Measurements from ENCODE around the gene PCDH9.
"Not testable (repeated sequence)": the region's sequence is repeated elsewhere in the genome, so short reads cannot be mapped to it uniquely, and the experiment has no call there.

The PCDH9 gene

GRCh38 chr13:66634384-66634783 is 595.8 kb downstream of the PCDH9 start:
- Histone ChIP-seq H3K36me3 (ENCODE audit: control insufficient read depth, insufficient read depth, low read length) (no peaks in the 10 kb centered on the region), H3K9ac (ENCODE audit: low read length) (no peak overlapping the region), H3K27me3 (ENCODE audit: control insufficient read depth, insufficient read depth, low read length) (no peaks in the 10 kb centered on the region), H3K4me3 (ENCODE audit: low read length) (no peak overlapping the region), H3K9me3 (ENCODE audit: control insufficient read depth, low read length) (no peaks in the 10 kb centered on the region), H3K4me1 (ENCODE audit: control insufficient read depth, insufficient read depth, low read length) (no peaks in the 10 kb centered on the region)

GRCh38 chr13:66627512-66627911 is 602.6 kb downstream of the PCDH9 start:
- no peak overlapping the region for H3K4me3 ChIP-seq (ENCODE audit: low read length)
- no peaks in the 10 kb centered on the region for H3K27me3 ChIP-seq (ENCODE audit: control insufficient read depth, insufficient read depth, low read length)
- H3K36me3 ChIP-seq (ENCODE audit: control insufficient read depth, insufficient read depth, low read length): no peaks in the 10 kb centered on the region
- H3K4me1 ChIP-seq (ENCODE audit: control insufficient read depth, insufficient read depth, low read length): no peaks in the 10 kb centered on the region
- no peak overlapping the region for H3K9ac ChIP-seq (ENCODE audit: low read length)
- no peaks in the 10 kb centered on the region for H3K9me3 ChIP-seq (ENCODE audit: control insufficient read depth, low read length)

- H3K4me3 ChIP-seq (ENCODE audit: low read length): no peak overlapping the region
- no peaks in the 10 kb centered on the region for H3K9me3 ChIP-seq (ENCODE audit: control insufficient read depth, low read length)
- H3K9ac ChIP-seq (ENCODE audit: low read length): no peak overlapping the region
- H3K36me3 ChIP-seq (ENCODE audit: control insufficient read depth, insufficient read depth, low read length): no peaks in the 10 kb centered on the region
- no peaks in the 10 kb centered on the region for H3K27me3 ChIP-seq (ENCODE audit: control insufficient read depth, insufficient read depth, low read length)
- H3K4me1 ChIP-seq (ENCODE audit: control insufficient read depth, insufficient read depth, low read length): no peaks in the 10 kb centered on the region
Observed at GRCh38 chr13:66624302-66624701, 605.8 kb downstream of the PCDH9 start.

- Histone ChIP-seq H3K27me3 (ENCODE audit: control insufficient read depth, insufficient read depth, low read length) (no peaks in the 10 kb centered on the region), H3K36me3 (ENCODE audit: control insufficient read depth, insufficient read depth, low read length) (no peaks in the 10 kb centered on the region), H3K4me1 (ENCODE audit: control insufficient read depth, insufficient read depth, low read length) (no peaks in the 10 kb centered on the region), H3K4me3 (ENCODE audit: low read length) (no peak overlapping the region), H3K9ac (ENCODE audit: low read length) (no peak overlapping the region), H3K9me3 (ENCODE audit: control insufficient read depth, low read length) (no peaks in the 10 kb centered on the region)
Observed at GRCh38 chr13:66623129-66623820, 606.9 kb downstream of the PCDH9 start.

GRCh38 chr13:66621906-66622447 is 608.2 kb downstream of the PCDH9 start:
- H3K4me3 ChIP-seq (ENCODE audit: low read length); H3K9me3 ChIP-seq (ENCODE audit: control insufficient read depth, low read length); H3K9ac ChIP-seq (ENCODE audit: low read length); H3K36me3 ChIP-seq (ENCODE audit: control insufficient read depth, insufficient read depth, low read length); H3K27me3 ChIP-seq (ENCODE audit: control insufficient read depth, insufficient read depth, low read length); H3K4me1 ChIP-seq (ENCODE audit: control insufficient read depth, insufficient read depth, low read length): not testable (repeated sequence)

- H3K9me3 ChIP-seq (ENCODE audit: control insufficient read depth, low read length): no peaks in the 10 kb centered on the region
- H3K4me3 ChIP-seq (ENCODE audit: low read length): no peak overlapping the region
- no peaks in the 10 kb centered on the region for H3K36me3 ChIP-seq (ENCODE audit: control insufficient read depth, insufficient read depth, low read length)
- H3K4me1 ChIP-seq (ENCODE audit: control insufficient read depth, insufficient read depth, low read length): no peaks in the 10 kb centered on the region
- no peaks in the 10 kb centered on the region for H3K27me3 ChIP-seq (ENCODE audit: control insufficient read depth, insufficient read depth, low read length)
- H3K9ac ChIP-seq (ENCODE audit: low read length): no peak overlapping the region
Observed at GRCh38 chr13:66618702-66619101, 611.4 kb downstream of the PCDH9 start.

GRCh38 chr13:66617786-66618185 is 612.4 kb downstream of the PCDH9 start:
- H3K9ac ChIP-seq (ENCODE audit: low read length): no peak overlapping the region
- no peaks in the 10 kb centered on the region for H3K36me3 ChIP-seq (ENCODE audit: control insufficient read depth, insufficient read depth, low read length)
- H3K4me3 ChIP-seq (ENCODE audit: low read length): no peak overlapping the region
- H3K4me1 ChIP-seq (ENCODE audit: control insufficient read depth, insufficient read depth, low read length): no peaks in the 10 kb centered on the region
- no peaks in the 10 kb centered on the region for H3K27me3 ChIP-seq (ENCODE audit: control insufficient read depth, insufficient read depth, low read length)
- H3K9me3 ChIP-seq (ENCODE audit: control insufficient read depth, low read length): no peaks in the 10 kb centered on the region

GRCh38 chr13:66612983-66613382 is 617.2 kb downstream of the PCDH9 start:
- no peaks in the 10 kb centered on the region for H3K9me3 ChIP-seq (ENCODE audit: control insufficient read depth, low read length)
- H3K27me3 ChIP-seq (ENCODE audit: control insufficient read depth, insufficient read depth, low read length): no peaks in the 10 kb centered on the region
- H3K4me1 ChIP-seq (ENCODE audit: control insufficient read depth, insufficient read depth, low read length): no peaks in the 10 kb centered on the region

GRCh38 chr13:66586489-66586888 is 643.6 kb downstream of the PCDH9 start:
- H3K9ac ChIP-seq (ENCODE audit: low read length): no peak overlapping the region
- H3K4me3 ChIP-seq (ENCODE audit: low read length): no peak overlapping the region
- H3K27me3 ChIP-seq (ENCODE audit: control insufficient read depth, insufficient read depth, low read length): no peaks in the 10 kb centered on the region
- H3K36me3 ChIP-seq (ENCODE audit: control insufficient read depth, insufficient read depth, low read length): no peaks in the 10 kb centered on the region
- H3K4me1 ChIP-seq (ENCODE audit: control insufficient read depth, insufficient read depth, low read length): no peaks in the 10 kb centered on the region
- no peaks in the 10 kb centered on the region for H3K9me3 ChIP-seq (ENCODE audit: control insufficient read depth, low read length)

More at GRCh38 chr13:66612983-66613382, 617.2 kb downstream of the PCDH9 start:
- H3K36me3 ChIP-seq (ENCODE audit: control insufficient read depth, insufficient read depth, low read length): no peaks in the 10 kb centered on the region
- no peak overlapping the region for H3K4me3 ChIP-seq (ENCODE audit: low read length)
- H3K9ac ChIP-seq (ENCODE audit: low read length): no peak overlapping the region

- H3K9me3 ChIP-seq (ENCODE audit: control insufficient read depth, low read length): no peaks in the 10 kb centered on the region
- H3K36me3 ChIP-seq (ENCODE audit: control insufficient read depth, insufficient read depth, low read length): no peaks in the 10 kb centered on the region
- H3K4me3 ChIP-seq (ENCODE audit: low read length): no peak overlapping the region
- H3K4me1 ChIP-seq (ENCODE audit: control insufficient read depth, insufficient read depth, low read length): no peaks in the 10 kb centered on the region
- no peaks in the 10 kb centered on the region for H3K27me3 ChIP-seq (ENCODE audit: control insufficient read depth, insufficient read depth, low read length)
- no peak overlapping the region for H3K9ac ChIP-seq (ENCODE audit: low read length)
Observed at GRCh38 chr13:66585669-66586203, 644.4 kb downstream of the PCDH9 start.

GRCh38 chr13:66581675-66582074 is 648.5 kb downstream of the PCDH9 start:
- H3K4me1 ChIP-seq (ENCODE audit: control insufficient read depth, insufficient read depth, low read length): no peaks in the 10 kb centered on the region
- H3K4me3 ChIP-seq (ENCODE audit: low read length): no peak overlapping the region
- H3K27me3 ChIP-seq (ENCODE audit: control insufficient read depth, insufficient read depth, low read length): no peaks in the 10 kb centered on the region
- no peaks in the 10 kb centered on the region for H3K9me3 ChIP-seq (ENCODE audit: control insufficient read depth, low read length)
- no peak overlapping the region for H3K9ac ChIP-seq (ENCODE audit: low read length)
- H3K36me3 ChIP-seq (ENCODE audit: control insufficient read depth, insufficient read depth, low read length): no peaks in the 10 kb centered on the region

GRCh38 chr13:66578305-66578704 is 651.8 kb downstream of the PCDH9 start:
- Histone ChIP-seq H3K9ac (ENCODE audit: low read length) (no peak overlapping the region), H3K27me3 (ENCODE audit: control insufficient read depth, insufficient read depth, low read length) (no peaks in the 10 kb centered on the region), H3K9me3 (ENCODE audit: control insufficient read depth, low read length) (no peaks in the 10 kb centered on the region), H3K36me3 (ENCODE audit: control insufficient read depth, insufficient read depth, low read length) (no peaks in the 10 kb centered on the region), H3K4me1 (ENCODE audit: control insufficient read depth, insufficient read depth, low read length) (no peaks in the 10 kb centered on the region), H3K4me3 (ENCODE audit: low read length) (no peak overlapping the region)

Data from mucosa of stomach (tissue), 1 donor.